CD4-positive, alpha-beta T cell treated with Interferon gamma for 1 hour (primary cell): ENCODE measurements around the gene CCDC78.

ENCODE experiments used
- DNase-seq: peaks from one replicate; pipeline ENCODE4 v3.0.0-alpha.2; 2020

CCDC78 gene

DNA sequence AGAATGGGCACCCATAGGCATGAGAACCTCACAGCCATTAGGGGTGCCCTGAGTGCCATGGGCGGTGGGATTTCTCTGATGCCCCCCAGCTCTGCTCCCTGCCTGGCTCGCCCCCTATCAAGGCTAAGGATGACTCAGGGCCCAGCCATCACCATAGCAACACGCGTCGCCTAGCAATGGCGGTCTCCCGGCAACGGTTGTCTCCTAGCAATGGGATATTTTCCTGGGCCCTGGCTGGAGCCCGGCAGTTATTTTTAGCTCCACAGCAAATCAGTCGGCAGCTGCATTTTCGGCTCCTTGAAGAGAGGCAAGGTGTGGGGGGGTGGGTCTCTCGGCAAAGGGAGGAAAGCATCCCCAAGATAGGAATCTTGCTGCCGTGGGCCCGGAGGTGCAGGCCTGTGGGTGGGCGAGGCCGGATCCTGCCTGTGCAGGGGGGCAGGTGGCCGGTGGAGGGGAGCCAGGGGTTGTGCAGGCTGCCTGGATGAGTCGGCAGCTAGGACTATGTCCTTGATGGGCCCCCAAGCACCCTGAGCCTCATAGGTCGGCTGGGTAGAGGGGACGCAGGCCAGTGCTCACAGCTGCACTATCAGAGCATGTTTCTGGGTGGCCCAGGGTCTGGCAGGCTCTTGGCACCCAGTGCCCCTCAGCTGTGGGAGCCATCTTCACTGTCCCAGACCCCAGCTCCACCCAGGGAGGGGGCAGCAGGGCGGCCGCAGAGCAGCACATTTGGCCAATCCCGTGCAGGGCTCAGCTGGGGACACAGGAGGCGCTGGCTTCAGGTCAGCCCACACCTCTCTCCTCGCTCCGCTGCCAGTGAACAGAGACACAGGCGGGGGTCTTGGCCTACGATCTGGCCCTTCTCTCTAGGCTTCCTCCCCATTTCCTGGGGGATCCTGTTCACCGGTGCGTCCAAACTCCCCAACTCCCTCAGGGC, 16.4 kb downstream of the CCDC78 start:
- DNase-seq: no peak

DNA sequence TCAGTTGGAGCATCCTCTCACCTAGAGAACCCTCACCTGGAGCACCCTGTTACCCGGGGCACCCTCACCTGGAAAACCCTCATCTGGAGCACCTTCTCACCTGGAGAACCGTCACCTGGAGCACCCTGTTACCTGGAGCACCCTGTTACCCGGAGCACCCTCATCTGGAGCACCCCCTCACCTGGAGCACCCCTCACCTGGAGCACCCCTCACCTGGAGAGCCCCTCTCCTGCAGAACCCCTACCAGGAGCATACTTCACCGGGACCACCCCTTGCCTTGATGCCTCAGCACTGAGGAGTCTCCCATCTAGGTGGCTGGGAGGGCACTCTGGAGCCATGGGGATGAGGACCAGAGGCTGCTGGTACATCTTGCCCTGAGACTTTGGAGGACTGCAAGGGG, 17.3 kb downstream of the CCDC78 start:
- no peak for DNase-seq

DNA sequence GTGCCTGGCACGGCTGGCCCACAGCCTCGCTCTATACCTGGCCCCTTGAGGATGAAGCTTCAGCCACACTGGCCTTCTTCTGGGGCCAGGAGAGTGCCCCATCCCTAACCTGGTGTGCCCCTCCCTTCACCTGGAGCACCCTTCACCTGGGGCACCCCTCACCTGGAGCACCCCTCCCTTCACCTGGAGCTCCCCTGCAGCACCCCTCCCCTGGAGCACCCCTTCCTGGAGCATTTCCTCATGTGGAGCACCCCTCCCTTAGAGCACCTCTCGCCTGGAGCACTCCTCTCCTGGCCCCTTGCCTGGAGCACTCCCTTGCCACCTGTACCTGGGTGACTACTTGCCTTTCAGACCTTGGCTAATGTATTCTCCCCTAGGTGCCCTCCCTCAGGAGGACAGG, 18.2 kb downstream of the CCDC78 start:
- DNase-seq: no peak

DNA sequence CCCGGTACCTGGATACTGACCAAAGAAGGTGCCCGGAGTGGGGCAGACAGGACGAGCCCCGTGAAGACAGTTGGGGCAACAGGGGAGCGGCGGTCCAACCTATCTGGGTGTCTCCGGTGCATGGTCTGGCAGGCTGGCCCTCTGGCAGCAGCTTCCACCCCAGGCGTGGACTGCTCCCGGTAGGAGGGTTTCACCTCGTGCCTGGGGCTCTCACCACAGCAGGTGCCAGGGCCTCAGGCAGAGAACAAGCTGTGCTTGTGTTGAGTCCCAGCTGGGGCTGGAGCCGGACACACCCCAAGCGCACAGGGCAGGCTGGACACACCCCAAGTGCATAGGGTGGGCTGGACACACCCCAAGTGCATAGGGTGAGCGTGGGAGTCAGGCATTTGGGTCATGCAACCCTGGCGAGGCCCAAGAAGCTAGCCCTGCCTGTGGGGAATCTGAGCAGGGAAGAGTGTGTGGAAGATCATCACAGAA, 19.1 kb downstream of the CCDC78 start:
- no peak for DNase-seq

DNA sequence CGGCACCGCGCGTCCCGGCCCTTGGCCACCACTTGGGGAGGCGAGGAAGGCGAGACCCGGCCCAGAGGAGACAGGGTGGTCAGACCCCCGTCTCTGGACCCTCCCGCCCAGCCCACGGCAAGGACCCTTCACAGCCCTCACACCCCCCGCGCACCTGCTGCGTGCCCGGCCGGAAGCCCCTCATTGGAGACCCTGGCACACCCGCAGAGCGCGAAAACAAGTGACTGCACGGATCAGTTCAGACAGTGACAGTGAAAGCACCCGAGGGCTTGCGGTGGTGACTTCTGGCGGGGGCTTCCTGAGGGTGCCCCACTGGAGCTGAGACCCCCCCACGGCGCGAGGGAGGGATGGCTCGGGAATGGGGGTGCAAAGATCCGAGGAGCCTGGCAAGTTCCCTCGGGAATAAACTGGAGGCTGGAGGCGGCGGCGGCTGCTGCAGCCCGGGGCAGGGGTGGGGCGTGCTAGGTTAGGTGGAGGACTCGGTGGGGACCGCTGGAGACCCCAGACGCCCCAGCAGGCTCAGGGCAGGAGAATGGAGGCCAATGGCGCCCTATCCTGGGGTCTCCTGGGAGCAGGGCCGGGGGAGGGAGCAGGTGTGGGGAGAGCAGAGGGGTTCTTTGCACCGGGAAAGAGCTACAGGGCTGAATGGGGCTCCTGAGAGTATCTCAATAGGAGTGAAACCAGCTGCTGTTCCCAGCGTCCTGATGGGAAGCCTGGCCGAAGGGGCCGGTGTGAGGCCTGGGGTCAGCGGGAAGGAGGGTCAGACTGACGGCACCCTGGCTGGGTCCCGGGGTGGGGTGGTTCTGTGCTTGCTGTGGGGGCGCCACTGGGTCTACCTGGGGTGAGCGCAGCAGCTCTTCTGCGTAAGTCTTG, 19.8 kb downstream of the CCDC78 start:
- DNase-seq: no peak

DNA sequence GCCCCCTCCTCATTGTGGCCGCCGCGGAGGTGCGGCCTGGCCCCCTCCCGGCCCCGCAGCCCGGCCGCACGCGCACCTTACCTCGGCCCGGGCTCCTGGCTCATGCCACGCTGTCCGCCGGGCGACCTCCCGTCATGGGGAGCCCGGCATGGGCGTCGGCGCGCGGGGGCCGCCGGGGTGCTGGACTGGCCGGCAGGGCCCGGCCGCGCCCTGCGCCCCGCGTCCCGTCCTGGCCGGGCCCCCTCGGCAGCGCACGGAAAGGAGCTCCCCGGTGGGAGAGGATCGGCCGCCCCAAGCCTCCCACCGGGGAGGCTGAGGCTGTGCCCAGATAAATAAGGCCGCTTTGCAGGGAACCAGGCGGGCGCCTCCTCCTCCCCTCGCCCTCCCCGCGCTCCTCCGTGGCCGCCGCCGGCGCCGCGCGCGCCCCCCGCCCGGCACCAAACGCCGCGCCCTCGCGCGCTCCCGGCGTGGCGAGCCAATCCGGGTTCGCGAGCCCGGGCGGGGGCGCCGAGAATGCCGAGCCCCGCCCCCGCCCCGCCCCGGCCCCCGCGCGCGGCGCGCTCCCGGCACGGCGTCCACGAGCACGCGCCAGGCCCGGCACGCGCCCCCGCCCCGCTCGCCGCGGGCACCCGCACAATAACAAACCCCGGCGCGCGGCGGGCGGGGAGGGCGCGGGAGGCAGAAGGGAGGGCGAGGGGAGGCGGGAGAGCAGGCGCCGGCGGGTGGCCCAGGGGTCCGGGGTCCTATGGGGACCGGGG, 20.6 kb downstream of the CCDC78 start, which contains the start of gene FBXL16:
Gene FBXL16 (minus strand): TSS at position 371 of the 758 bp plus-strand sequence. CDS start 8,396 bp downstream, outside the sequence.
- no peak for DNase-seq

DNA sequence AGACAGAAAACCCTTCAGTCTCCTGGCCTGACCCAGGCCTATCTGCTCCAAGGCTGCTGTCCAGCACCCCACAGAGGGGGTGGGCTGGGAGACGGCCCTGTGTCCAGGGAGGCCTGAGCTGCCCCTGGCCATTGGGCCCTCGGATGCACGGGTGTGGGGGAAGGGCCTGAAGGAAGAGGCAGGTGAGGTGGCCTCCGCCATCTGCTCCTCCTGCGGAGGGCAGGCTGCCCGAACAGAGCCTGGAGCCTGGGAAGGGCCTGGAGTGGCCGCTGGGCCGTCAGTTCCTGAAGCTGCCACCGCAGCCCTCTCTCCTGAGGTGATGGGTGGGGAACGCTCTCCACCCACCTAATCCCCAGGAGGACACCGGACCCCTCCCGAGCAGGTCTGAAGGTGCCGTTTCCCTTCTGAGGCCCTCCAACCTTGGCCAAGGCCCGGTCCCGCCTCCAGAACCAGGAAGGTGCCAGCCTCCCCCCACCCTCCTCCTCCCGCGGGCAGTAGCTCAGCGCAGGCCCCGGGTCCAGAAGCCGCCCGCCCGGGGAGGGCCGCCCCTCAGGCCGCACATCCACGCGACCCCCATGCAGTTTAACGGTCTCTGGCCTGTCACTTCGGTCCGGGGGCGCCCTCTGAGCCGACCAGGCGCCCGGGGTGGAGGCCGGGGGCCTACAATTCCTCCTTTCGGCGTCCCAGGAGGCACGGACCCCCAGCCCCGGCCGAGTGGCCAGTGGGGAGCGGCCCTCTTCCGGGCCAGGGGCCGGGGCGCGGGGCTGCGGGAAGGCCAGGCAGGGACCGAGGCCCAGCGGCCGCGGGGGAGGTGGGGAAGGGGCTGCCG, 21.5 kb downstream of the CCDC78 start:
- DNase-seq: no peak

DNA sequence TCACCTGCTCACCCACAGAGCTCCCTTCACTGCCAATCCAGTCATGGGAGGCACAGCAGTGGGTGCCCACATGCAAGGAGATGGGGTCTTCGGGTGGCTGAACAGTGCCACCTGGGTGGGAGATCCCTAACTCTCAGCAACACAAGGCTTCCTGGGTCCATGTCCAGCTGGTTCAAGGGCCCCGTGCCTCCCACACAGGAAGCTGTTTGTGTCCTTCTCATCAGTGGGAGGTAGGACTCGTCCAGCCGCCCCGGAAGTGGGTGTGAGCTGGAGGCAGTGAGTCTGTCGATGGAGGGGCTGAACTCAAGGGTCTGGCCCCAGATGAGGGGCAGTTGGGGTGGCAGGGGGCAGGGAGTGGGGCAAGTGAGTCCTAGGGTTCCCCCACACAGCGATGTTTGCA, 22.2 kb downstream of the CCDC78 start:
- DNase-seq: no peak

DNA sequence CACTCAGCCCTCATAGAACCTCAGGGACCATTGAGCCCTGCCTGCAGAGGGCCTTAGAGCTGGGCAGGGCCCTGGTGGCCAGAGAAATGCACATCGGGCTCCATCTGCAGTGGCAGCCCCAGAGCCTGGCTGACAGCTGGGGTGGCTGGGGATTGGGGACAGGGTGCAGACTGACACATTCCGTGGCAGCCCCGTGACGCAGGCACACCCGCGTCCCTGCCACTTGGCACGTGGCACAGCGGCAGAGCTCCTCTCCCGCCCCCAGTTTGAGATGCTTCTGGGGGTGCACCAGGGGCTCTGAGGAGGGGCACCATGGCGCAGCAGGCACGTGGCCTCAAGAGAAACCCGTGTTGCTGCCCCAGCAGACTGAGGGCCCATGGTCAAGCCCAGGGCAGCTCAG, 22.8 kb downstream of the CCDC78 start:
- DNase-seq: no peak

DNA sequence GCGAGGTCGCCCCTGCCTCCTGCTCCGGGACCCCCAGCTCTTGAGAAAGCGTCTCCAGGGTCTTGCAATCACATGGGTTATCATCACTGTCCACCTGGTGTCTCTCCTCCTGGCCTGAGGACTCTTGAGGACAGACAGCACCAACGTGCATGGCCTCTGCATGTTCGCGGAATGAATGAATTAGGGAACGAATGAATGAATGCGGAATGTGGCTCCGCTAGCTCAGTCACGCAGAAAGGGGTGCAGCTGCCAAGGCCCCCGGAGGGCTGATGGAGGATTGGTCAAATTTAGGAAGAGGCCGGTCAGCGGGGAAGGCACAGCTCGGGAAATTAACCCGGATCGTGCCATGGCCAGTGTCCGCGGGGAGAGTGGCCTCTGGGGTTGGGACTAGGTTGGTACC, 23.9 kb downstream of the CCDC78 start:
- DNase-seq: no peak

DNA sequence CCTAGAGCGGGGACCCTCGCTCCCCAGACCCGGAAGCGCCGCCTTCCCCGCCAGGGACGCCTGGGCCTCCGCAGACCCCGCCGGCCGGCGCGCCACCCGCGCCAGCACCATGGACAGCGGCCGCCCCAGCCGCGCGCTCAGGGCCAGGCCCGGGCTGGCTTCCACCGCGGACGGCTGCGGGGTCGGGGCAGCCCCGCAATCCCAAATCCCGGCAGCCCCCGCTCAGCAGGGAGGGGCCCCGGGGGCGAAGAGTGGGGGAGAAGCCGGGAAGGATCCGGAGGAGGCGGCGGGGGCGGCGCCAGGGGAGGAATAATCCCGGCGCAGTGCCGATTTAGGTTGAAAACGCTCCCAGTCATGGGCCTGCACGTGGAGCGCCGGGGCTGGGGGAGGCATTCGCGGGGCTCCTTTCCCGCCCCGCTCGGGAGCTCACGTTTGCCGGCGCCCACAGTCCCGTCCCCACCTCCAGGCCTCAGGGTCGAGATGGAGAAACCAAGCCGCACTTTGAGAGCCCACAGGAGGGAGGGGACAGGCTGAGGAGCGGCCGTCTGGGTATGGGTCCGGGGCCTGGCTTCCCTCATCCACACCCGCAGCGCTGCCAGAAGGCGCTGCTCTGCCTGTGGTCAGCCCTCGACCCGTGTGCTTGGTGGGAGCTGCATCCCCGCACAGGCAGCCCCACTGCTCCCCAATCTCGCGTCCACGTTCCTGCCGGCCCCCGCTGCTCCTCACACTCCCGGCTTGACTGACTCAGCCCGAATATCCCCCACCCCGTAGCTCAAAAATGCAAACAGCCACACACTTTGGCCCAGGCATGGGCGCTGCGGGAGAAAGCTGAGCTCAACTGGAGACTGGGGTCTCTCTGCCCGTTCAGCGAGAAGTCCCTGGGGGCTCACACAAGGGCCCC, 25.3 kb downstream of the CCDC78 start:
- peak; percentile 12 for DNase-seq

DNA sequence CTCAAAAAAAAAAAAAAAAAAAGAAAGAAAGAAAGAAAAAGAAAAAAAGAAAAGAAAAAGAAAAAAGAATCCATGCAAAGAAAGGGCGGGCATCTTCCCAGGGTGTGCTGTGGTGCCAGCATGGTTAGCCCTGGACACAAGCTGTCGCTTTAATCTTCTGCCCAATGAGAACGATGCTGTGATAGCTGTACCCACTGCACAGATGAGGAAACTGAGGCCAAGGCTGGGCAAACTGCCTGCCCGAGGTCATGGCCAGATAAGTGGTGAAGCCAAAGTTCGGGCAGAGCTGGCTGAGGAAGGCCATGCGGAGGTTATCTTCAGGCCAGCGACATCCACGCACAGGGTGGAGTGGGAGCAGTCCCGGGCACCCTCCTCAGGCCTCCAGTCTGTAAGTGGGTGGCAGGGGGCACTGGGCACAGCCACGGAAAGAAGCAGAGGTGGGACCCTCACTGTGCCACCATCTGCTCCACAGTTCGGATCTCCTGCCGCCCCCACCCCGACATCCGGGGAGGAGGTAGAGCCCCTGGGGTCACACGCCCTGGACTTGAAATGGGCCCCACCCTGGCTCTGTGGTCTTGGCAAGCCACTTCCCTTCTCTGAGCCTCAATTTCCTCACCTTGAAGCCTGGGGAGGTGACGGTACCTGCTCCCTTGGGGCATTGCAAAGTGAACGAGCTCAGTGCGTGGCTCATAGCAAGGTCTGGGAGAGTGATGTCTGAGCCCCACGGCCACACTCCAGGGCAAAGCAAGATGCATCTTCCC, 27.2 kb downstream of the CCDC78 start:
- DNase-seq: no peak

DNA sequence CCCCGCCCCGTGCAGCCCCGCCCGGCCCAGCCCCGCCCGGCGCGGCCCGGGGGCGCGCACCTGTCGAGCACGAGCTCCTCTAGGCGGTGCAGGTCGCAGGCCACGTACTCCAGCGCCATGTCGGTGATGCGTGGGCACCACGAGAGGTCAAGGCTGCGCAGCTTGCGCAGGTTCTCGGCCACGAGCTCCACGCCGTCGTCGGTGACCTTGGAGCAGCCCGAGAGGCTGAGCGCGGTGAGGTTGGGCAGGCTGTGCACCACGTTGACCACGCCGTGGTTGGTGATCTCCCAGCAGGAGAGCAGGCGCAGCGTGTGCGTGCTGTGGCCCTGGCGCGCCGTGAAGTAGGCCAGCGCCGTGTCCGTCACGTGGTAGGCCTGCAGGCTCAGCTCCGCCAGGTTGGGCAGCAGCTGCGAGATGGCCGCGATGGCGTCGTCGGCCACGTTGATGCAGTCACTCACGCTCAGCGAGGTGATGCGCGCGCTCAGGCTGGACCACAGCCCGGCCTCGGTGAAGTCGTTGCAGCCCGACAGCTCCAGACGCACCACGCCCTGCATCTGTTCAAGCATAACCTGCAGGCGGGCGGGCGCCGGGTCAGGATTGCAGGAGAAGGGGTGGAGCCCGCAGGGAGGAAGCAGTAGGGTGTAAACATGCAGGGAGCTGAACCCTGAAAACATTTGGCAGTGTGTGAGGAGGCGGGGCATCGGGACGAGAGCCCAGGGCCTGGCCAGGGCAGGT, 30.7 kb downstream of the CCDC78 start:
- peak; percentile 50 for DNase-seq

DNA sequence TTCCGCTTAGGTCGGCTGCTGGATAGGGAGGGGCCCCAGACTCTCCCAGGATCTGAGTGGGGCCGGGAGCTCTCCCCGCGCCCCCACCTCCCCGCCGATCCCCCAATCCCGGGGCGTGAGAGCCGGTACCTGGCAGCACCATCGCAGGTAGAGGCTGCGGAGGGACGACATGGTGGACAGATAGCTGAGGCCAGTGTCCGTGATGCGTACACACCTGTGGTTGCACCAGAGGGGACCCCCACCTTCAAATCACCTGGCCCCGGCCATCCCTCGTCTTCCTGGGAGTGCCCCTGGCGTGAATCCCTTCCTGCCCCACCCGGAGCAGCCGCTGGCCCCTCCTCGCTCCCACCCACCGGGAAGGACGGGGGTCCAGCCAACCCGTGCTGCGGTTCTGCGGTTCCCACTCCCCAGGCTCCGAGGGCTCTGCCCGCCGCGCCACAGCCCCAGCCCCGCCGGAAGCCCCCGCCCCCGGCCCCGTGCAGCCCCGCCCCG, 31.3 kb downstream of the CCDC78 start:
- DNase-seq: no peak

DNA sequence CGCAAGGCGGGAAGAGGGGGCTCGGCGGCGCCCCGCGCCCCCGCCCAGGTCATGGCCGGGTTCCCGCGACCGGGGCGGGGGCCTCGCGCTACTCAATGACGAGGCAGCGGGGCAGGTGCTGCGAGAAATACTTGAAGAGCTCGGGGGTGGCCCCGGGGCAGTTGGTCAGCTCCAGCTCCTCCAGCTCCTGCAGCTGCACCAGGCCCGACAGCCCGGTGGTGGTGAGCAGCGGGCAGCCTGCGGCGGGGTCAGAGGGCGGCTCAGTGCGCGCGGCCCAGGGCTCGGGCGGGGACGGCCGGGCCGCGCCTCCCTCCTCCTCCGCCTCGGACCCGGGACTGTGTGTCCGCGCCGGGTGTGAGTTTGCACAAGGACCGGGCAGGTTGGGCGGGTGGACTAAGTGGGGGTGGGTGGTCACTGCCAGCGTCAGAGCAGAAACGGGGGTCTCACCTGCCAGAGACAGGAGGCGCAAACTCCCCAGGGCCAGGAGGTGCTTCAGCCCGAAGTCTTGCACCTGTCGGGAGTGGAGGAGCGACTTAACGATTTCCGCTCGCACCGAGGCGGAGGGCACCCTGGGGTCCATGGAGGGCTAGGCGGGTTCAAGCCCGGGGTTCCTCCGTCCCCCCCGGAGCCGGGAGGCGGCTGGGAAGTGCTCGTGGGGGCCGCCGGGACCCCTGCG, 31.9 kb downstream of the CCDC78 start:
- DNase-seq: no peak

DNA sequence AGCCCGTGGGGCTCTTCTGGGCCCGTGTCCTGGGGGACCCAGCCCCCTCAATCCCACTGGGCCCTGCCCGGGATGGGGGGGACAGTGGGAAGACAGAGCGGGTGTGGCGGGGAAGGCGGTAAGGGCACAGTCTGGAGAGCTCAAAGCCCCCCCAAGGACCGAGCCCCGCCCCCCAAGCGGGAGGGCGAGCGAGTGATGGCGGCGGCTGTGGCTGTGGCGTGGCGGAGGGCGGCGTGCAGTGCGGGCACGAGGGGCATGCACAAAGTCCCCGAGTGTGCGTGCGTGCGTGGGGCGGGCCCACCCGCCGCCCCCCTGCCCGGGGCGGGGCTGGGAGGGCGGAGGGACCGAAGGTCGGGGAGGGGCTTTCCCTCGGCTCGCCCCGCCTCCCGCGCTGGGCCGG, 32.5 kb downstream of the CCDC78 start:
- peak; percentile 31 for DNase-seq

DNA sequence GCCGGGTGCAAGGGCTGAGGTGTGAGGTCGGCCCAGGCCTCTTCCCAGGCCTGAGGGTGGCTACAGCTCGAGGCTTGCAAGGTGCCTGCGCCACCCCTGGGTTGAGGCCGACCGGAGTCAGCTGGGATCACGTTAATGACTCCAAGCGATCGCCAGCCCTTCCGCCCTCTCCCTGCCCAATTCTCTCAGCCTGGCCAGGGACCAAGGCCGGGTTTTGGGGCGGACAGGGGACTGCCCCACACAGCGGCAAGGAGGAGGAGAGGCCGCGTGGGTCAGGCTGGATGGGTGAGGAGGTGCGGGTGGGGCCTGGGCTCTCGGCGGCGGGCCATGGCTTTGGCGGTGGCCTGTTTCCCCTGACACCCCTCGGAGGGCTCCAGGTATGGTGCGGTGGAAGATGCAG, 32.9 kb downstream of the CCDC78 start:
- no peak for DNase-seq

DNA sequence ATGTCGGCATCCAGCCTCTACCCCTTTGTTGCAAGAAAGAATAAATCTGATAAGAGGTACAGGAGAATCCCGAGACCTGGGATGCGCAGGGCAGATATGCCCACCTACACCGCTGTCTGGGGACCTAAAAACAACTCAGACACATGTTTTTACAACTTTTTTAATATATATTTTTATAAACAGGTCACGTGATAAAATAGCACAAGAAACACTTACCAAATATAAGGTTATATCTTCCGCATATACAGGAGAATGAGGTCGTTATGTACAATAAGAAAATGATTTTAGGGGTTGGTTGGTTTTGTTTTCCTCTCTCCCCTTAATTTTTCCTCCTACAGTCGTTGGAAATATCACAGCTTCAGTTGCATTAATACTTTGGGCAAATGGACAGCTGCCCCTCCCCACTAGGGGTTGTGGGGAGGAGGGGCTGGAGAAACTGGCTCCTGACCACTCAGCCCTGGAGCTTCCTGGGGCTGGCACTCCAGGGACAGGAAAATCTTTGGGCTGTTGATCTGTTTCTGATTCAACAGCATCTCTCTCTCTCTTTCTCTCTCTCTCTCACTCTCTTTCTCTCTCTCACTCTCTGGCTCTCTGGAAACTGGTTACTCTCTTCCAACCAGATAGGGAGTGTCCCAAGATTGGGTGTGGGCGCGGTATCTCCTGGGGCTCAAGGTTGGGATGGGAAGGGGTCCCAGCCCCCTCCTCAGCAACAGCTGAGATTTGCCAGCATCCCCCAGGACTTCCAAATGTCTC, 33.7 kb downstream of the CCDC78 start:
- DNase-seq: no peak
